GM23338 (cell line): Measurements from ENCODE around the gene ADAMTS19.

Experiments used
- CREB1 ChIP-seq: fragments of 250-450 bp; sonication (Bioruptor Pico); IDR thresholded peaks from 2 replicates; pipeline ENCODE4 v1.5.0; 2020; ENCODE audit warnings: low read depth, mild to moderate bottlenecking, moderate library complexity
- EZH2 ChIP-seq: fragments of 200-600 bp; sonication (generic); IDR thresholded peaks from one replicate; pipeline ENCODE4 v1.8.0; 2017; ENCODE audit warnings: antibody characterized with exemption, mild to moderate bottlenecking, low read depth; ENCODE audit not compliant: unreplicated experiment
- EZH2phosphoT487 ChIP-seq: fragments of 200-600 bp; sonication (generic); IDR thresholded peaks from one replicate; pipeline ENCODE4 v1.8.1; 2018; ENCODE audit warnings: antibody characterized with exemption; ENCODE audit not compliant: unreplicated experiment
- JUNB ChIP-seq: IDR thresholded peaks from one replicate; pipeline ENCODE4 v1.6.1; 2016; ENCODE audit warnings: antibody characterized with exemption; ENCODE audit not compliant: unreplicated experiment
- POLR2AphosphoS5 ChIP-seq: IDR thresholded peaks from 2 replicates; pipeline ENCODE4 v1.6.1; 2016; ENCODE audit warnings: antibody characterized with exemption, low read depth
- REST ChIP-seq: IDR thresholded peaks from one replicate; pipeline ENCODE4 v1.6.1; 2018; ENCODE audit warnings: antibody characterized with exemption; ENCODE audit not compliant: unreplicated experiment
- STAT1 ChIP-seq: IDR thresholded peaks from one replicate; pipeline ENCODE4 v1.6.1; 2016; ENCODE audit warnings: antibody characterized with exemption; ENCODE audit not compliant: unreplicated experiment
- ZNF331 ChIP-seq: fragments of 250-450 bp; sonication (Bioruptor Pico); IDR thresholded peaks from 2 replicates; pipeline ENCODE4 v1.5.0; 2020; ENCODE audit warnings: low read depth, mild to moderate bottlenecking, moderate library complexity
- TF ChIP-seq, protein P1 (sequence below), 2 experiments: fragments of 200-600 bp in 1 of 2; sonication (generic) in 1 of 2; conservative IDR thresholded peaks; 2 replicates each; pipeline versions ENCODE4 v1.5.1 to v1.6.1; 2016 to 2017; ENCODE audit warnings: antibody characterized with exemption in 2 of 2, low read depth in 2 of 2, mild to moderate bottlenecking in 2 of 2, moderate library complexity in 1 of 2
- TF ChIP-seq, protein P2 (sequence below): fragments of 250-450 bp; sonication (Bioruptor Pico); IDR thresholded peaks from 2 replicates; pipeline ENCODE4 v1.5.0; 2020; ENCODE audit warnings: mild to moderate bottlenecking, moderate library complexity

DNA sequence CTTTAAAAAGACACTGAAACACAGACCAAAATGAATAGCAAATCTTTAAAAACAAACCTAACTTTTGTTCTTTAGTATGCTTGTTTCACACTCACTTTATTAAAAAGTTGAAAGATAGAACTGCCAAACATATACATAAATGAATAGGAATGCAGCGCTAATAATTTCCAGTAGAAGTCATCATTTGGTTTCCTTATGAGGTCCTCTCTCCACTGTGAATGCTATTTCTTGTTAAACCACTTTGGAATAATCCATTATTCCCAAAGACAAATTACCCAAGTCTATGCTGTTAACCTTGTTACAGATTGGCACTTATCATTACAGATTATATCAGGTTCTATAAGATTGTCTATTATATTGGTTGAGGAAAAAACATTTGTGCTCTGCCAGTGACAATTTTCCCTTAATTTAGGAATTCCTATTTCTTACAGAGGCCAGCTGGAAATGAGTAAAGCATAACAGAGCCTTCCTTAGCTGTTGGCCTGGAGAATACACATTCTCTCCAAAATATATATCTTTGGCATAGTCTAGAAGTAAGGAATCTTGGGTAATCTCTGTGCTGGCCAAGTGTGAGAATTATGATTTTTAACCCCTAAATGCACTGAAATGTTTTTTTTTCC, 258.5 kb downstream of the ADAMTS19 start:
- no peak for TF ChIP-seq EZH2
- TF ChIP-seq, protein P1, sequence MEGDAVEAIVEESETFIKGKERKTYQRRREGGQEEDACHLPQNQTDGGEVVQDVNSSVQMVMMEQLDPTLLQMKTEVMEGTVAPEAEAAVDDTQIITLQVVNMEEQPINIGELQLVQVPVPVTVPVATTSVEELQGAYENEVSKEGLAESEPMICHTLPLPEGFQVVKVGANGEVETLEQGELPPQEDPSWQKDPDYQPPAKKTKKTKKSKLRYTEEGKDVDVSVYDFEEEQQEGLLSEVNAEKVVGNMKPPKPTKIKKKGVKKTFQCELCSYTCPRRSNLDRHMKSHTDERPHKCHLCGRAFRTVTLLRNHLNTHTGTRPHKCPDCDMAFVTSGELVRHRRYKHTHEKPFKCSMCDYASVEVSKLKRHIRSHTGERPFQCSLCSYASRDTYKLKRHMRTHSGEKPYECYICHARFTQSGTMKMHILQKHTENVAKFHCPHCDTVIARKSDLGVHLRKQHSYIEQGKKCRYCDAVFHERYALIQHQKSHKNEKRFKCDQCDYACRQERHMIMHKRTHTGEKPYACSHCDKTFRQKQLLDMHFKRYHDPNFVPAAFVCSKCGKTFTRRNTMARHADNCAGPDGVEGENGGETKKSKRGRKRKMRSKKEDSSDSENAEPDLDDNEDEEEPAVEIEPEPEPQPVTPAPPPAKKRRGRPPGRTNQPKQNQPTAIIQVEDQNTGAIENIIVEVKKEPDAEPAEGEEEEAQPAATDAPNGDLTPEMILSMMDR (conservative IDR thresholded peaks at IDR 0.05; ENCODE audit: low read depth in 2 of 2), result no peak
- TF ChIP-seq JUNB, result no peak
- no peak for TF ChIP-seq REST
- TF ChIP-seq POLR2AphosphoS5, result no peak
- no peak for TF ChIP-seq EZH2phosphoT487
- no peak for TF ChIP-seq ZNF331 (CRISPR knock-in tag)
- no peak for TF ChIP-seq STAT1
- TF ChIP-seq CREB1 (CRISPR knock-in tag), result no peak
- TF ChIP-seq, protein P2, sequence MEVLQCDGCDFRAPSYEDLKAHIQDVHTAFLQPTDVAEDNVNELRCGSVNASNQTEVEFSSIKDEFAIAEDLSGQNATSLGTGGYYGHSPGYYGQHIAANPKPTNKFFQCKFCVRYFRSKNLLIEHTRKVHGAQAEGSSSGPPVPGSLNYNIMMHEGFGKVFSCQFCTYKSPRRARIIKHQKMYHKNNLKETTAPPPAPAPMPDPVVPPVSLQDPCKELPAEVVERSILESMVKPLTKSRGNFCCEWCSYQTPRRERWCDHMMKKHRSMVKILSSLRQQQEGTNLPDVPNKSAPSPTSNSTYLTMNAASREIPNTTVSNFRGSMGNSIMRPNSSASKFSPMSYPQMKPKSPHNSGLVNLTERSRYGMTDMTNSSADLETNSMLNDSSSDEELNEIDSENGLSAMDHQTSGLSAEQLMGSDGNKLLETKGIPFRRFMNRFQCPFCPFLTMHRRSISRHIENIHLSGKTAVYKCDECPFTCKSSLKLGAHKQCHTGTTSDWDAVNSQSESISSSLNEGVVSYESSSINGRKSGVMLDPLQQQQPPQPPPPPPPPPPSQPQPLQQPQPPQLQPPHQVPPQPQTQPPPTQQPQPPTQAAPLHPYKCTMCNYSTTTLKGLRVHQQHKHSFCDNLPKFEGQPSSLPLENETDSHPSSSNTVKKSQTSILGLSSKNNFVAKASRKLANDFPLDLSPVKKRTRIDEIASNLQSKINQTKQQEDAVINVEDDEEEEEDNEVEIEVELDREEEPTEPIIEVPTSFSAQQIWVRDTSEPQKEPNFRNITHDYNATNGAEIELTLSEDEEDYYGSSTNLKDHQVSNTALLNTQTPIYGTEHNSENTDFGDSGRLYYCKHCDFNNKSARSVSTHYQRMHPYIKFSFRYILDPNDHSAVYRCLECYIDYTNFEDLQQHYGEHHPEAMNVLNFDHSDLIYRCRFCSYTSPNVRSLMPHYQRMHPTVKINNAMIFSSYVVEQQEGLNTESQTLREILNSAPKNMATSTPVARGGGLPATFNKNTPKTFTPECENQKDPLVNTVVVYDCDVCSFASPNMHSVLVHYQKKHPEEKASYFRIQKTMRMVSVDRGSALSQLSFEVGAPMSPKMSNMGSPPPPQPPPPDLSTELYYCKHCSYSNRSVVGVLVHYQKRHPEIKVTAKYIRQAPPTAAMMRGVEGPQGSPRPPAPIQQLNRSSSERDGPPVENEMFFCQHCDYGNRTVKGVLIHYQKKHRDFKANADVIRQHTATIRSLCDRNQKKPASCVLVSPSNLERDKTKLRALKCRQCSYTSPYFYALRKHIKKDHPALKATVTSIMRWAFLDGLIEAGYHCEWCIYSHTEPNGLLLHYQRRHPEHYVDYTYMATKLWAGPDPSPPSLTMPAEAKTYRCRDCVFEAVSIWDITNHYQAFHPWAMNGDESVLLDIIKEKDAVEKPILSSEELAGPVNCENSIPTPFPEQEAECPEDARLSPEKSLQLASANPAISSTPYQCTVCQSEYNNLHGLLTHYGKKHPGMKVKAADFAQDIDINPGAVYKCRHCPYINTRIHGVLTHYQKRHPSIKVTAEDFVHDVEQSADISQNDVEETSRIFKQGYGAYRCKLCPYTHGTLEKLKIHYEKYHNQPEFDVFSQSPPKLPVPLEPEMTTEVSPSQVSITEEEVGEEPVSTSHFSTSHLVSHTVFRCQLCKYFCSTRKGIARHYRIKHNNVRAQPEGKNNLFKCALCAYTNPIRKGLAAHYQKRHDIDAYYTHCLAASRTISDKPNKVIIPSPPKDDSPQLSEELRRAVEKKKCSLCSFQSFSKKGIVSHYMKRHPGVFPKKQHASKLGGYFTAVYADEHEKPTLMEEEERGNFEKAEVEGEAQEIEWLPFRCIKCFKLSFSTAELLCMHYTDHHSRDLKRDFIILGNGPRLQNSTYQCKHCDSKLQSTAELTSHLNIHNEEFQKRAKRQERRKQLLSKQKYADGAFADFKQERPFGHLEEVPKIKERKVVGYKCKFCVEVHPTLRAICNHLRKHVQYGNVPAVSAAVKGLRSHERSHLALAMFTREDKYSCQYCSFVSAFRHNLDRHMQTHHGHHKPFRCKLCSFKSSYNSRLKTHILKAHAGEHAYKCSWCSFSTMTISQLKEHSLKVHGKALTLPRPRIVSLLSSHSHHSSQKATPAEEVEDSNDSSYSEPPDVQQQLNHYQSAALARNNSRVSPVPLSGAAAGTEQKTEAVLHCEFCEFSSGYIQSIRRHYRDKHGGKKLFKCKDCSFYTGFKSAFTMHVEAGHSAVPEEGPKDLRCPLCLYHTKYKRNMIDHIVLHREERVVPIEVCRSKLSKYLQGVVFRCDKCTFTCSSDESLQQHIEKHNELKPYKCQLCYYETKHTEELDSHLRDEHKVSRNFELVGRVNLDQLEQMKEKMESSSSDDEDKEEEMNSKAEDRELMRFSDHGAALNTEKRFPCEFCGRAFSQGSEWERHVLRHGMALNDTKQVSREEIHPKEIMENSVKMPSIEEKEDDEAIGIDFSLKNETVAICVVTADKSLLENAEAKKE, result no peak
